HCT116 (cell line): ENCODE data around the gene FAN1. TPM values are rescaled to one million over a fixed set of nuclear protein-coding genes. Genes with fewer than 3 reads are reported as not detected.

ENCODE experiments used
- ATAC-seq: fragments of 200-7000 bp; cut with Tn5 transposase; 2 replicates; pipeline ENCODE4 v1.9.1; 2020; ENCODE audit warnings: mild to moderate bottlenecking, moderate library complexity
- BruUV-seq: library from RNA; stranded (reverse); fragments of 400-500 nt; replicated peaks from 2 replicates; lab custom pipeline; 2021; lab: Mats Ljungman, UMichigan
- CTCF ChIA-PET: fragments of 300-600 bp; sonication (Branson Sonifier 250); formaldehyde crosslinking; loops from one replicate; lab custom pipeline; 2021; ENCODE audit warnings: antibody characterized with exemption; lab: Charles Lee
- POLR2A ChIA-PET: fragments of 300-600, 350-600 bp; sonication (Branson Sonifier 250); formaldehyde crosslinking; loops from one replicate; lab custom pipeline; 2021; ENCODE audit warnings: antibody characterized with exemption; lab: Charles Lee
- RAD21 ChIA-PET, 2 experiments: fragments of 300-600 bp; sonication (Branson Sonifier 250); formaldehyde crosslinking; loops; one replicate each; lab custom pipeline; 2023; ENCODE audit warnings: low total read pairs in 2 of 2; ENCODE audit not compliant: uncharacterized antibody in 2 of 2, unreplicated experiment in 2 of 2, low non-redundant PET in 1 of 2; lab: Charles Lee
- DNase-seq: peaks from one replicate; pipeline ENCODE4 v3.0.0-alpha.2; 2010; ENCODE audit warnings: low read depth, low spot score
- H2AFZ ChIP-seq: fragments of 200-600 bp; shearing (Covaris generic), sonication (generic); 2 replicates; pipeline ENCODE4 v1.6.1; 2017; ENCODE audit warnings: low read depth, mixed run types, mixed read lengths, antibody characterized with exemption, low read length; ENCODE audit not compliant: poor library complexity, severe bottlenecking
- H3K27ac ChIP-seq: 2 replicates; pipeline ENCODE4 v1.5.1; 2012; ENCODE audit warnings: low read depth, low read length
- H3K27me3 ChIP-seq: fragments of 200-600 bp; sonication (generic); 2 replicates; pipeline ENCODE4 v1.6.1; 2016; ENCODE audit warnings: mixed run types, low read length, mixed read lengths; ENCODE audit not compliant: insufficient read depth
- H3K36me3 ChIP-seq, 2 experiments: fragments of 200-500 bp in 1 of 2; fragments of 200-600 bp in 1 of 2; sonication (Bioruptor generic) in 1 of 2; sonication (generic) in 1 of 2; 2 replicates each; pipeline versions ENCODE4 v1.5.1 to v1.6.1; 2014 to 2016; ENCODE audit warnings: low read length in 2 of 2, inconsistent platforms in 1 of 2, mixed read lengths in 1 of 2, mixed run types in 1 of 2; ENCODE audit not compliant: insufficient read depth in 2 of 2, control insufficient read depth in 1 of 2
- H3K4me1 ChIP-seq, 2 experiments: fragments of 200-600 bp in 1 of 2; sonication (generic) in 1 of 2; 2 replicates each; pipeline versions ENCODE4 v1.5.1 to v1.6.1; 2012 to 2017; ENCODE audit warnings: low read length in 2 of 2, inconsistent platforms in 1 of 2, mild to moderate bottlenecking in 1 of 2, mixed read lengths in 1 of 2, mixed run types in 1 of 2, moderate library complexity in 1 of 2; ENCODE audit not compliant: insufficient read depth in 2 of 2, control insufficient read depth in 1 of 2
- H3K4me2 ChIP-seq: fragments of 200-600 bp; sonication (generic); 2 replicates; pipeline ENCODE4 v1.6.1; 2017; ENCODE audit warnings: mixed run types, low read length, mixed read lengths
- H3K4me3 ChIP-seq, 2 experiments: fragments of 200-600 bp in 1 of 2; sonication (generic) in 1 of 2; replicated peaks in 1 of 2; 2 replicates each; pipeline ENCODE4 v1.5.1; 2011 to 2016; ENCODE audit warnings: low read length in 2 of 2, control low read depth in 1 of 2, low read depth in 1 of 2, mild to moderate bottlenecking in 1 of 2, mixed read lengths in 1 of 2, mixed run types in 1 of 2
- H3K79me2 ChIP-seq: fragments of 200-600 bp; sonication (generic); 2 replicates; pipeline ENCODE4 v1.6.1; 2017; ENCODE audit warnings: mild to moderate bottlenecking, mixed run types, low read length, moderate library complexity, mixed read lengths; ENCODE audit not compliant: insufficient read depth
- H3K9ac ChIP-seq: fragments of 200-600 bp; sonication (generic); 2 replicates; pipeline ENCODE4 v1.6.1; 2016; ENCODE audit warnings: low read length, mixed read lengths
- H3K9me2 ChIP-seq: fragments of 200-600 bp; sonication (generic), shearing (Covaris generic); 2 replicates; pipeline ENCODE4 v1.6.1; 2017; ENCODE audit warnings: mixed run types, mild to moderate bottlenecking, moderate library complexity; ENCODE audit not compliant: insufficient read depth
- H3K9me3 ChIP-seq, 2 experiments: fragments of 200-500 bp in 1 of 2; fragments of 200-600 bp in 1 of 2; sonication (Bioruptor generic) in 1 of 2; sonication (generic) in 1 of 2; 2 replicates each; pipeline ENCODE4 v1.6.1; 2014 to 2017; ENCODE audit warnings: low read length in 2 of 2, mixed read lengths in 2 of 2, inconsistent platforms in 1 of 2, low read depth in 1 of 2, mild to moderate bottlenecking in 1 of 2, mixed run types in 1 of 2, moderate library complexity in 1 of 2; ENCODE audit not compliant: control insufficient read depth in 1 of 2, insufficient read depth in 1 of 2
- H4K20me1 ChIP-seq: fragments of 200-600 bp; sonication (generic), shearing (Covaris generic); 2 replicates; pipeline ENCODE4 v1.6.1; 2017; ENCODE audit warnings: mixed run types, mild to moderate bottlenecking, moderate library complexity; ENCODE audit not compliant: insufficient read depth
- ATF3 ChIP-seq: IDR thresholded peaks from 2 replicates; pipeline ENCODE4 v1.6.1; 2012
- CBX3 ChIP-seq: IDR thresholded peaks from 2 replicates; pipeline ENCODE4 v1.6.1; 2012; ENCODE audit warnings: low read depth
- CEBPB ChIP-seq: IDR thresholded peaks from 2 replicates; pipeline ENCODE4 v1.6.1; 2012; ENCODE audit warnings: low read depth
- EZH2 ChIP-seq: fragments of 200-600 bp; sonication (generic); IDR thresholded peaks from 2 replicates; pipeline ENCODE4 v1.6.1; 2017; ENCODE audit warnings: antibody characterized with exemption, mixed run types
- FOSL1 ChIP-seq: IDR thresholded peaks from 2 replicates; pipeline ENCODE4 v1.6.1; 2012; ENCODE audit warnings: low read depth
- POLR2A ChIP-seq: IDR thresholded peaks from 2 replicates; pipeline ENCODE4 v1.7.0; 2011; ENCODE audit warnings: borderline replicate concordance; ENCODE audit not compliant: insufficient read depth, insufficient read length; ENCODE audit errors: extremely low read depth
- RAD21 ChIP-seq: IDR thresholded peaks from 2 replicates; pipeline ENCODE4 v1.6.1; 2012; ENCODE audit warnings: low read depth, mild to moderate bottlenecking
- REST ChIP-seq: IDR thresholded peaks from 2 replicates; pipeline ENCODE4 v1.6.1; 2012; ENCODE audit warnings: low read depth
- SRF ChIP-seq: IDR thresholded peaks from 2 replicates; pipeline ENCODE4 v1.6.1; 2012; ENCODE audit warnings: low read depth
- YY1 ChIP-seq: IDR thresholded peaks from 2 replicates; pipeline ENCODE4 v1.6.1; 2011; ENCODE audit warnings: low read length, low read depth, moderate library complexity, mild to moderate bottlenecking; ENCODE audit not compliant: insufficient replicate concordance; ENCODE audit errors: extremely low read depth
- ZBTB33 ChIP-seq: IDR thresholded peaks from 2 replicates; pipeline ENCODE4 v1.6.1; 2011; ENCODE audit warnings: mild to moderate bottlenecking, low read length, moderate library complexity; ENCODE audit not compliant: insufficient replicate concordance; ENCODE audit errors: extremely low read depth
- ZFX ChIP-seq: fragments of 450-650 bp; IDR thresholded peaks from 2 replicates; pipeline ENCODE4 v1.6.1; 2017
- ZNF274 ChIP-seq: fragments of 200-500 bp; sonication (Bioruptor generic); IDR thresholded peaks from 2 replicates; pipeline ENCODE4 v1.6.1; 2014; ENCODE audit warnings: mild to moderate bottlenecking, low read depth, low read length, inconsistent platforms
- intact Hi-C: fragments of 100-400 bp; cut with micrococcal nuclease; formaldehyde crosslinking; loops from 2 replicates; pipeline ENCODE4 v1.10.0; 2022
- total RNA-seq: library from RNA; stranded (reverse); gene quantifications from one replicate; pipeline ENCODE4 v1.2.1, GENCODE V29; 2021; ENCODE audit not compliant: unreplicated experiment

The FAN1 gene
- total RNA-seq, 1 experiment from 2014 or later = 17.4 TPM

GRCh38 chr15:30865257-30865656 is 38.5 kb upstream of the FAN1 start:
- Histone ChIP-seq H3K27ac (no peak overlapping the region), H3K9me2 (no peaks in the 10 kb centered on the region)
- ATAC-seq = no peak
- no peak for TF ChIP-seq POLR2A
- no peak for TF ChIP-seq YY1
- no peak for TF ChIP-seq REST
- TF ChIP-seq CEBPB = no peak
- TF ChIP-seq FOSL1 = no peak
- TF ChIP-seq ATF3 = no peak
- no peak for TF ChIP-seq SRF
- no peak for TF ChIP-seq ZNF274
- no peak for TF ChIP-seq ZFX
- TF ChIP-seq EZH2 = no peak
- TF ChIP-seq CBX3 = no peak
- TF ChIP-seq RAD21 = no peak
- TF ChIP-seq ZBTB33 = no peak
- TF ChIP-seq, all 23 proteins: peak for 0
- intact Hi-C loops = no loop called here
- BruUV-seq = no TSS peak
- Histone ChIP-seq H3K4me2 (no peak overlapping the region), H3K9me3 (no peaks in the 10 kb centered on the region), H3K27me3 (no peaks in the 10 kb centered on the region), H3K4me3 (no peak overlapping the region), H3K36me3 (no peaks in the 10 kb centered on the region), H3K4me1 (no peaks in the 10 kb centered on the region), H3K9ac (no peak overlapping the region), H2AFZ (no peak overlapping the region), H4K20me1 (no peaks in the 10 kb centered on the region), H3K79me2 (no peaks in the 10 kb centered on the region)
- POLR2A ChIA-PET = no interaction called here
- CTCF ChIA-PET = no interaction called here
- RAD21 ChIA-PET = no interaction called here
- DNase-seq = no peak
